Loucy (cell line): Measurements from ENCODE around the gene GNAS-AS1.

Experiments
- H2AFZ ChIP-seq: fragments of 200-600 bp; sonication (generic); 2 replicates; pipeline ENCODE4 v1.6.0; 2016; ENCODE audit warnings: antibody characterized with exemption, mild to moderate bottlenecking, low read length, moderate library complexity
- H3F3A ChIP-seq: fragments of 200-600 bp; 2 replicates; pipeline ENCODE4 v1.6.0; 2016; ENCODE audit warnings: antibody characterized with exemption, low read depth, mild to moderate bottlenecking
- H3K27me3 ChIP-seq: fragments of 200-600 bp; sonication (generic); 2 replicates; pipeline ENCODE4 v1.6.1; 2014; ENCODE audit warnings: low read length, mild to moderate bottlenecking; ENCODE audit not compliant: insufficient read depth, poor library complexity, severe bottlenecking
- H3K36me3 ChIP-seq: fragments of 200-600 bp; sonication (generic); 2 replicates; pipeline ENCODE4 v1.6.1; 2016; ENCODE audit warnings: low read length; ENCODE audit not compliant: insufficient read depth
- H3K4me1 ChIP-seq: fragments of 200-600 bp; sonication (generic); 2 replicates; pipeline ENCODE4 v1.5.1; 2014; ENCODE audit warnings: low read length, mild to moderate bottlenecking; ENCODE audit not compliant: insufficient read depth, poor library complexity, severe bottlenecking
- H3K4me2 ChIP-seq: fragments of 200-600 bp; sonication (generic); 2 replicates; pipeline ENCODE4 v1.6.0; 2014; ENCODE audit warnings: antibody characterized with exemption, low read length, low read depth, mild to moderate bottlenecking; ENCODE audit not compliant: poor library complexity, severe bottlenecking
- H3K4me3 ChIP-seq: fragments of 200-600 bp; sonication (generic); 2 replicates; pipeline ENCODE4 v1.5.1; 2014; ENCODE audit warnings: low read length, mild to moderate bottlenecking, mixed read lengths; ENCODE audit not compliant: poor library complexity, severe bottlenecking
- H3K79me2 ChIP-seq: fragments of 200-600 bp; sonication (generic); 2 replicates; pipeline ENCODE4 v1.6.1; 2014; ENCODE audit warnings: low read length; ENCODE audit not compliant: insufficient read depth
- H3K9ac ChIP-seq: fragments of 200-600 bp; sonication (generic); 2 replicates; pipeline ENCODE4 v1.6.0; 2014; ENCODE audit warnings: mild to moderate bottlenecking, low read depth, low read length, moderate library complexity; ENCODE audit not compliant: poor library complexity, severe bottlenecking
- H3K9me2 ChIP-seq: fragments of 200-600 bp; sonication (generic); replicated peaks from 2 replicates; pipeline ENCODE4 v1.6.1; 2016; ENCODE audit warnings: low read depth, low read length, mixed read lengths
- H3K9me3 ChIP-seq: fragments of 200-600 bp; sonication (generic); 2 replicates; pipeline ENCODE4 v1.6.1; 2014; ENCODE audit warnings: mild to moderate bottlenecking, antibody characterized with exemption, low read length, low read depth; ENCODE audit not compliant: insufficient read depth
- H4K20me1 ChIP-seq: fragments of 200-600 bp; sonication (generic); 2 replicates; pipeline ENCODE4 v1.6.0; 2014; ENCODE audit warnings: antibody characterized with exemption, low read length, mild to moderate bottlenecking; ENCODE audit not compliant: insufficient read depth, poor library complexity, severe bottlenecking
- CTCF ChIP-seq: fragments of 200-600 bp; sonication (generic); conservative IDR thresholded peaks from 2 replicates; pipeline ENCODE4 v1.5.1; 2014; ENCODE audit warnings: mild to moderate bottlenecking, antibody characterized with exemption, low read length
- EZH2phosphoT487 ChIP-seq: fragments of 200-600 bp; IDR thresholded peaks from 2 replicates; pipeline ENCODE4 v1.6.1; 2018; ENCODE audit warnings: antibody characterized with exemption, mild to moderate bottlenecking, moderate library complexity, borderline replicate concordance

Gene GNAS-AS1

GRCh38 chr20:58843128-58843556 is 7.6 kb downstream of the GNAS-AS1 start:
- Histone ChIP-seq H3K9me3 (no peaks in the 10 kb centered on the region), H3F3A (no peaks in the 10 kb centered on the region), H3K4me3 (no peak overlapping the region), H4K20me1 (no peaks in the 10 kb centered on the region), H3K9me2 (no peaks in the 10 kb centered on the region), H3K9ac (no peak overlapping the region), H3K36me3 (no peaks in the 10 kb centered on the region), H3K4me1 (no peaks in the 10 kb centered on the region), H3K79me2 (no peaks in the 10 kb centered on the region), H3K4me2 (no peak overlapping the region), H3K27me3 (no peaks in the 10 kb centered on the region), H2AFZ (no peak overlapping the region)
- TF ChIP-seq EZH2phosphoT487 (no peak), CTCF (no peak)

- Histone ChIP-seq H3F3A (no peaks in the 10 kb centered on the region), H4K20me1 (no peaks in the 10 kb centered on the region), H2AFZ (no peak overlapping the region), H3K79me2 (no peaks in the 10 kb centered on the region), H3K9me3 (no peaks in the 10 kb centered on the region), H3K27me3 (no peaks in the 10 kb centered on the region), H3K9ac (no peak overlapping the region), H3K36me3 (no peaks in the 10 kb centered on the region), H3K9me2 (no peaks in the 10 kb centered on the region), H3K4me2 (no peak overlapping the region), H3K4me1 (no peaks in the 10 kb centered on the region), H3K4me3 (no peak overlapping the region)
- no peak for TF ChIP-seq CTCF
- TF ChIP-seq EZH2phosphoT487, result no peak
Measured at GRCh38 chr20:58842276-58842675, 8.4 kb downstream of the GNAS-AS1 start.

- H3K4me2 ChIP-seq, result no peak overlapping the region
- H3K4me3 ChIP-seq, result no peak overlapping the region
- no peak overlapping the region for H2AFZ ChIP-seq
- H3K9ac ChIP-seq, result no peak overlapping the region
- no peaks in the 10 kb centered on the region for H3F3A ChIP-seq
- no peaks in the 10 kb centered on the region for H3K27me3 ChIP-seq
- H4K20me1 ChIP-seq, result no peaks in the 10 kb centered on the region
- H3K36me3 ChIP-seq, result no peaks in the 10 kb centered on the region
- H3K9me3 ChIP-seq, result no peaks in the 10 kb centered on the region
- no peaks in the 10 kb centered on the region for H3K9me2 ChIP-seq
- no peaks in the 10 kb centered on the region for H3K79me2 ChIP-seq
- H3K4me1 ChIP-seq, result no peaks in the 10 kb centered on the region
- no peak for TF ChIP-seq EZH2phosphoT487
- TF ChIP-seq CTCF, result no peak
Measured at GRCh38 chr20:58841539-58842264, 9.0 kb downstream of the GNAS-AS1 start.
